SW 1271 (cell line): ENCODE data around the gene DGKE.
A peak's percentile ranks its signal among the peaks of the same experiment; 100 is the strongest.

Source experiments
- DNase-seq, 2 experiments: peaks; one replicate each; lab custom pipeline; 2025; lab: John Stamatoyannopoulos, UW

The DGKE gene

GRCh38 chr17:56815711-56816110, 18.2 kb upstream of the DGKE start:
- no peak for DNase-seq

GRCh38 chr17:56817066-56817465, 16.9 kb upstream of the DGKE start:
- DNase-seq: no peak

- DNase-seq: no peak
Measured at GRCh38 chr17:56819030-56819429, 14.9 kb upstream of the DGKE start.

GRCh38 chr17:56819431-56820145, 14.4 kb upstream of the DGKE start:
- peak; percentile 31 to 80 for DNase-seq

GRCh38 chr17:56820207-56820606, 13.7 kb upstream of the DGKE start:
- no peak for DNase-seq

- no peak for DNase-seq
Measured at GRCh38 chr17:56821847-56822534, 12.0 kb upstream of the DGKE start.

- DNase-seq: no peak
Measured at GRCh38 chr17:56822725-56823124, 11.2 kb upstream of the DGKE start.

GRCh38 chr17:56823848-56824247, 10.1 kb upstream of the DGKE start:
- no peak for DNase-seq

- no peak for DNase-seq
Measured at GRCh38 chr17:56824503-56824902, 9.4 kb upstream of the DGKE start.

- DNase-seq: no peak
Measured at GRCh38 chr17:56826611-56827414, 7.1 kb upstream of the DGKE start.

- DNase-seq: no peak
Measured at GRCh38 chr17:56830726-56831368, 3.1 kb upstream of the DGKE start.

GRCh38 chr17:56831369-56832095, 2.4 kb upstream of the DGKE start:
- DNase-seq: no peak

- DNase-seq: no peak
Measured at GRCh38 chr17:56832446-56832845, 1.5 kb upstream of the DGKE start.

- DNase-seq: peak in 1 of 2 experiments; percentile 83
Measured at GRCh38 chr17:56833057-56833808, 718 bp upstream of the DGKE start.

- DNase-seq: peak in 1 of 2 experiments; percentile 62
Measured at GRCh38 chr17:56834380-56835263, 671 bp downstream of the DGKE start.

- DNase-seq: no peak
Measured at GRCh38 chr17:56835264-56835585, 1.3 kb downstream of the DGKE start.

GRCh38 chr17:56838687-56839086, 4.7 kb downstream of the DGKE start:
- DNase-seq: no peak

GRCh38 chr17:56842577-56842976, 8.6 kb downstream of the DGKE start:
- no peak for DNase-seq

- no peak for DNase-seq
Measured at GRCh38 chr17:56845934-56846333, 12.0 kb downstream of the DGKE start.

- no peak for DNase-seq
Measured at GRCh38 chr17:56847106-56847505, 13.2 kb downstream of the DGKE start.
